ENCODE data around the gene MOB1A.

Gene MOB1A

DNA sequence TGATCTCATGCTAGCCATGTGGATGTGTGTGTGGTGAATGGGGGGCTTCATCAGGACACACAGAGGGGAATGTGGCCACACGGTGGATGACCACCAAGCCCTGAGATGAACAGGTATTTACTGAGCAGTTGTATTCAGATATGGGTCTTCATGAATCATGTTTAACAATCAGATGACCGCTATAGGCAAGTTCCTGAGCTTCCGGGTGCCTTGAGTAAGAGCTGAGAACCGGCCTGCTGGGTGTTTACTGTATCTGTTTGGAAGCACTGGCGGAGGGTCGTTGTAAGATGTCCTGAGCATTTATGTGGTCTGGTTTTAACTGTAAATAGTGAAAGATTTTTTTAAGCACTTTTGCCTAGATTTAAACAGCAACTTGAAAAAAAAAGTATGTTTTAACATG, 74.9 kb downstream of the MOB1A start:
- no peak for FAIRE-seq

Data from colon (tissue), 2 donors.